Endothelial cell of umbilical vein (primary cell): ENCODE data around the gene MTR. TPM values are rescaled to one million over a fixed set of nuclear protein-coding genes. Genes with fewer than 3 reads are reported as not detected.

Source experiments
- BruUV-seq: library from RNA; stranded (reverse); fragments of 400-500 nt; replicated peaks from 2 replicates; lab custom pipeline; 2021; lab: Mats Ljungman, UMichigan
- CTCF ChIA-PET: fragments of 300-600, 350-600 bp; sonication (Branson Sonifier 250); formaldehyde crosslinking; loops from one replicate; lab custom pipeline; 2021; ENCODE audit warnings: antibody characterized with exemption, inconsistent platforms; lab: Charles Lee
- POLR2A ChIA-PET: fragments of 300-600, 350-600 bp; sonication (Branson Sonifier 250); formaldehyde crosslinking; loops from one replicate; lab custom pipeline; 2021; ENCODE audit warnings: antibody characterized with exemption, inconsistent platforms; lab: Charles Lee
- DNase-seq: peaks from one replicate; pipeline ENCODE4 v3.0.0-alpha.2; 2011; ENCODE audit warnings: low read depth, low spot score
- FAIRE-seq: peaks from 2 replicates; lab custom pipeline; 2011; peaks lifted over from hg19 to GRCh38; lab: Jason Lieb, UNC
- H2AFZ ChIP-seq: 2 replicates; pipeline ENCODE4 v1.6.0; 2012; ENCODE audit warnings: low read depth, low read length, control low read depth, inconsistent platforms
- H3K27ac ChIP-seq: 2 replicates; pipeline ENCODE4 v1.5.1; 2011; ENCODE audit warnings: low read depth, mild to moderate bottlenecking, control low read depth, low read length, moderate library complexity; ENCODE audit not compliant: insufficient read depth
- H3K27me3 ChIP-seq, 2 experiments: 2 replicates each; pipeline versions ENCODE4 v1.6.0 to v1.6.1; 2011; ENCODE audit warnings: low read length in 2 of 2, mixed read lengths in 1 of 2; ENCODE audit not compliant: control insufficient read depth in 2 of 2, insufficient read depth in 2 of 2
- H3K36me3 ChIP-seq, 2 experiments: 2 replicates in 1 of 2; 3 replicates in 1 of 2; pipeline ENCODE4 v1.5.1; 2011; ENCODE audit warnings: low read length in 2 of 2, mild to moderate bottlenecking in 1 of 2, moderate library complexity in 1 of 2; ENCODE audit not compliant: control insufficient read depth in 2 of 2, insufficient read depth in 2 of 2; ENCODE audit errors: extremely low read depth in 1 of 2
- H3K4me1 ChIP-seq: 3 replicates; pipeline ENCODE4 v1.5.1; 2011; ENCODE audit warnings: mild to moderate bottlenecking, low read length; ENCODE audit not compliant: control insufficient read depth, insufficient read depth; ENCODE audit errors: extremely low read depth
- H3K4me2 ChIP-seq: 2 replicates; pipeline ENCODE4 v1.6.1; 2011; ENCODE audit warnings: low read length, control low read depth, mixed read lengths; ENCODE audit not compliant: insufficient read depth
- H3K4me3 ChIP-seq, 3 experiments: fragments of 200-600 bp in 1 of 3; sonication (generic), shearing (Covaris generic) in 1 of 3; replicated peaks in 1 of 3; 2 replicates each; pipeline ENCODE4 v1.5.1; 2011 to 2016; ENCODE audit warnings: control low read depth in 3 of 3, low read length in 3 of 3, mild to moderate bottlenecking in 2 of 3, inconsistent platforms in 1 of 3, low read depth in 1 of 3, moderate library complexity in 1 of 3; ENCODE audit not compliant: insufficient read depth in 1 of 3
- H3K79me2 ChIP-seq: 2 replicates; pipeline ENCODE4 v1.6.0; 2012; ENCODE audit warnings: low read length, inconsistent platforms; ENCODE audit not compliant: control insufficient read depth, insufficient read depth
- H3K9ac ChIP-seq: replicated peaks from 2 replicates; pipeline ENCODE3; 2011; ENCODE audit warnings: low read length, control low read depth; ENCODE audit not compliant: insufficient read depth; ENCODE audit errors: extremely low read depth
- H3K9me1 ChIP-seq: replicated peaks from 3 replicates; pipeline ENCODE4 v1.6.0; 2011; ENCODE audit warnings: mild to moderate bottlenecking, low read length; ENCODE audit not compliant: control insufficient read depth, insufficient read depth; ENCODE audit errors: extremely low read depth
- H3K9me3 ChIP-seq: replicated peaks from 2 replicates; pipeline ENCODE4 v1.5.1; 2012; ENCODE audit warnings: low read length, inconsistent platforms; ENCODE audit not compliant: control insufficient read depth, insufficient read depth
- H4K20me1 ChIP-seq: replicated peaks from 2 replicates; pipeline ENCODE3; 2011; ENCODE audit warnings: mild to moderate bottlenecking, low read length; ENCODE audit not compliant: control insufficient read depth, insufficient read depth; ENCODE audit errors: extremely low read depth
- EZH2 ChIP-seq: IDR thresholded peaks from 2 replicates; pipeline ENCODE4 v1.6.1; 2012; ENCODE audit warnings: borderline replicate concordance, low read depth, mild to moderate bottlenecking, moderate library complexity, low read length, inconsistent platforms; ENCODE audit not compliant: severe bottlenecking
- FOS ChIP-seq: IDR thresholded peaks from 2 replicates; pipeline ENCODE4 v1.6.1; 2011; ENCODE audit warnings: mild to moderate bottlenecking, low read length, moderate library complexity, borderline replicate concordance; ENCODE audit not compliant: insufficient read depth
- GATA2 ChIP-seq: IDR thresholded peaks from 2 replicates; pipeline ENCODE4 v1.7.0; 2011; ENCODE audit warnings: low read depth, mild to moderate bottlenecking, moderate library complexity, mixed read lengths, low read length; ENCODE audit not compliant: insufficient read length, insufficient read depth
- JUN ChIP-seq: IDR thresholded peaks from 2 replicates; pipeline ENCODE4 v1.6.1; 2011; ENCODE audit warnings: borderline replicate concordance, low read depth; ENCODE audit not compliant: insufficient read length, insufficient read depth
- MYC ChIP-seq: IDR thresholded peaks from one replicate; pipeline ENCODE4 v1.6.1; 2011; ENCODE audit warnings: mild to moderate bottlenecking, low read depth, low read length
- POLR2A ChIP-seq: IDR thresholded peaks from 2 replicates; pipeline ENCODE4 v1.6.1; 2012; ENCODE audit warnings: low read depth, mild to moderate bottlenecking, control low read depth, low read length
- POLR2AphosphoS5 ChIP-seq: IDR thresholded peaks from 2 replicates; pipeline ENCODE4 v1.6.1; 2012; ENCODE audit warnings: low read depth, mild to moderate bottlenecking, control low read depth, low read length, moderate library complexity; ENCODE audit not compliant: insufficient read depth
- dilution Hi-C: fragments of 300-500 bp; cut with MboI; formaldehyde crosslinking; loops from one replicate; pipeline ENCODE4 v1.15.0; 2019; ENCODE audit warnings: low sequenced_read_pairs; ENCODE audit not compliant: extremely low pct_ligation_motif_present
- intact Hi-C: fragments of 100-400 bp; cut with micrococcal nuclease; formaldehyde crosslinking; loops from one replicate; pipeline ENCODE4 v1.10.0; 2022
- polyA plus RNA-seq, 4 experiments: library from polyadenylated mRNA; depleted of rRNA in 3 of 4; stranded (reverse) in 3 of 4; unstranded in 1 of 4; fragments of >200 nt; gene quantifications; 2 replicates each; pipeline versions ENCODE4 v1.2.1 to v1.2.3, GENCODE V29; 2011 to 2012; ENCODE audit warnings: missing spikeins in 1 of 4
- total RNA-seq: library from RNA; stranded (reverse); gene quantifications from 2 replicates; pipeline ENCODE4 v1.2.3, GENCODE V29; 2021
- TF ChIP-seq, protein P1 (sequence below), 2 donors: IDR thresholded peaks; 1 replicate in 1 of 2; 2 replicates in 1 of 2; pipeline ENCODE4 v1.5.1; 2011; ENCODE audit warnings: low read length in 2 of 2, mild to moderate bottlenecking in 2 of 2, moderate library complexity in 2 of 2, control low read depth in 1 of 2, inconsistent platforms in 1 of 2, low read depth in 1 of 2; ENCODE audit not compliant: insufficient read depth in 1 of 2; ENCODE audit errors: extremely low read depth in 1 of 2
- TF ChIP-seq, protein P2 (sequence below): IDR thresholded peaks from 2 replicates; pipeline ENCODE4 v1.6.1; 2011; ENCODE audit not compliant: insufficient read depth, insufficient read length

Gene MTR
- total and polyA plus RNA-seq, 2 donors (not counting 3 experiments of a cell fraction or from before 2014, with no cell fraction given), result 6.7 to 45.2 TPM

DNA sequence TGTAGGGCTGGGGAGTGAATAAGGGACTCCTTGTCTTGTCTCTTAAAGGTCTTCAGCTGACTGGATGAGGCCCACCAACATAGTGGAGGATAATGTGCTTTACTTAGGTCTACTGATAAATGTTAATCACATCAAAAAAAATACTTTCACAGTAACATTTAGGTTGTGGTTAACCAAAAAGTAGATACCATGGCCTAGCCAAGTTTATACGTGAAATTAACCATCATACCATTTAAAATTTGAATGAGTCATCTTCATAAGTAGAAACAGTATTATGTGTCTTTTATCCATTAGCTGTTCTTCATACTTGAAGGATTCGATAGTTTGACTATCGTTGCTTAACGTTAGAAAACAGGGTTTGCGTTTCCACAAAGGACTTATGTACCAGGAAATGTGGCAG lies 80.9 kb downstream of the MTR start:
- TF ChIP-seq POLR2A (no peak), FOS (no peak), POLR2AphosphoS5 (no peak), GATA2 (no peak)
- TF ChIP-seq, protein P1, sequence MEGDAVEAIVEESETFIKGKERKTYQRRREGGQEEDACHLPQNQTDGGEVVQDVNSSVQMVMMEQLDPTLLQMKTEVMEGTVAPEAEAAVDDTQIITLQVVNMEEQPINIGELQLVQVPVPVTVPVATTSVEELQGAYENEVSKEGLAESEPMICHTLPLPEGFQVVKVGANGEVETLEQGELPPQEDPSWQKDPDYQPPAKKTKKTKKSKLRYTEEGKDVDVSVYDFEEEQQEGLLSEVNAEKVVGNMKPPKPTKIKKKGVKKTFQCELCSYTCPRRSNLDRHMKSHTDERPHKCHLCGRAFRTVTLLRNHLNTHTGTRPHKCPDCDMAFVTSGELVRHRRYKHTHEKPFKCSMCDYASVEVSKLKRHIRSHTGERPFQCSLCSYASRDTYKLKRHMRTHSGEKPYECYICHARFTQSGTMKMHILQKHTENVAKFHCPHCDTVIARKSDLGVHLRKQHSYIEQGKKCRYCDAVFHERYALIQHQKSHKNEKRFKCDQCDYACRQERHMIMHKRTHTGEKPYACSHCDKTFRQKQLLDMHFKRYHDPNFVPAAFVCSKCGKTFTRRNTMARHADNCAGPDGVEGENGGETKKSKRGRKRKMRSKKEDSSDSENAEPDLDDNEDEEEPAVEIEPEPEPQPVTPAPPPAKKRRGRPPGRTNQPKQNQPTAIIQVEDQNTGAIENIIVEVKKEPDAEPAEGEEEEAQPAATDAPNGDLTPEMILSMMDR (IDR thresholded peaks at IDR 0.05; ENCODE audit: extremely low read depth in 1 of 2, insufficient read depth in 1 of 2, low read depth in 1 of 2, low read length in 2 of 2), result no peak
- TF ChIP-seq, protein P2, sequence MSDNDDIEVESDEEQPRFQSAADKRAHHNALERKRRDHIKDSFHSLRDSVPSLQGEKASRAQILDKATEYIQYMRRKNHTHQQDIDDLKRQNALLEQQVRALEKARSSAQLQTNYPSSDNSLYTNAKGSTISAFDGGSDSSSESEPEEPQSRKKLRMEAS, result no peak
- H3K79me2 ChIP-seq, result no peaks in the 10 kb centered on the region
- no peak overlapping the region for H3K4me2 ChIP-seq
- no TSS peak for BruUV-seq
- no peaks in the 10 kb centered on the region for H3K4me1 ChIP-seq
- H3K4me3 ChIP-seq, result no peak overlapping the region
- peaks cover 4 to 6% of the 10 kb centered on the region in 2 experiments for H3K36me3 ChIP-seq
- ChIA-PET CTCF (no interaction called here), POLR2A (no interaction called here)
- no peak for DNase-seq
- H3K9me3 ChIP-seq, result no peaks in the 10 kb centered on the region
- H3K27ac ChIP-seq, result no peak overlapping the region
- no peaks in the 10 kb centered on the region for H3K9me1 ChIP-seq
- H3K27me3 ChIP-seq, result no peaks in the 10 kb centered on the region
- H2AFZ ChIP-seq, result no peak overlapping the region
- no peak overlapping the region for H3K9ac ChIP-seq
- intact Hi-C loops (no loop called here), dilution Hi-C loops (no loop called here)
- H4K20me1 ChIP-seq, result no peaks in the 10 kb centered on the region
- no peak for FAIRE-seq

DNA sequence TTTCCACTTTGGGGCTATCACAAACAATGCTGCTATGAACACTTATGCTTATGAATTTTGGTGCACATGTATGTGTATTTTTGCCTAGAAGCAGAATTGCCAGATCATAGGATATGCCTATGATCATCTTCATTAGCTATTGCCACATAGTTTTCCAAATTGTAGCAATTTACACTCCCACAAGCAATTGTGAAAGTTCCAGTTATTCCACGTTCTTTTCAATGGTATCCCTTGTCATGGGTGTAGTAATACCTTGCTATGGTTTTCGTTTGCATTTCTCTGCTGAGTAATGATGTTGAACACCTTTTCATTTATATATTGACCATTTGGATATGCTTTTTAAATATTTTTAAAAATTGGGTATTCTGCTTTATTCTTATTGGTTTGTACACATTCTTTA lies 82.6 kb downstream of the MTR start:
- TF ChIP-seq FOS (no peak), MYC (no peak), EZH2 (no peak), GATA2 (no peak), POLR2AphosphoS5 (no peak), JUN (no peak), POLR2A (no peak)
- TF ChIP-seq, protein P1 (IDR thresholded peaks at IDR 0.05; ENCODE audit: extremely low read depth in 1 of 2, insufficient read depth in 1 of 2, low read depth in 1 of 2, low read length in 2 of 2), result no peak
- TF ChIP-seq, protein P2, result no peak
- H4K20me1 ChIP-seq, result no peaks in the 10 kb centered on the region
- no peak overlapping the region for H3K27ac ChIP-seq
- H3K4me1 ChIP-seq, result no peaks in the 10 kb centered on the region
- no peak for FAIRE-seq
- H3K4me2 ChIP-seq, result no peak overlapping the region
- ChIA-PET CTCF (no interaction called here), POLR2A (no interaction called here)
- H3K27me3 ChIP-seq, result no peaks in the 10 kb centered on the region
- no peak overlapping the region for H3K4me3 ChIP-seq
- intact Hi-C loops (no loop called here), dilution Hi-C loops (no loop called here)
- no peak for DNase-seq
- H2AFZ ChIP-seq, result no peak overlapping the region
- no peaks in the 10 kb centered on the region for H3K9me1 ChIP-seq
- H3K79me2 ChIP-seq, result no peaks in the 10 kb centered on the region
- H3K9ac ChIP-seq, result no peak overlapping the region
- BruUV-seq, result no TSS peak
- no peaks in the 10 kb centered on the region for H3K9me3 ChIP-seq
- H3K36me3 ChIP-seq, result peaks cover 4 to 6% of the 10 kb centered on the region in 2 experiments
